H9 (cell line): ENCODE results near the gene TCEAL9. TPM values are rescaled to one million over a fixed set of nuclear protein-coding genes. Genes with fewer than 3 reads are reported as not detected.

Experiments
- DNase-seq: peaks from one replicate; pipeline ENCODE4 v3.0.0-alpha.2; 2017
- H2AFZ ChIP-seq: one replicate; pipeline ENCODE4 v1.6.1; 2013; ENCODE audit warnings: mild to moderate bottlenecking, low read length, control low read depth, moderate library complexity
- H2AK5ac ChIP-seq: 2 replicates; pipeline ENCODE4 v1.6.1; 2013; ENCODE audit warnings: low read length, control low read depth, mixed read lengths; ENCODE audit not compliant: insufficient read length
- H2BK120ac ChIP-seq: one replicate; pipeline ENCODE4 v1.6.1; 2013; ENCODE audit warnings: low read depth, mild to moderate bottlenecking, low read length, control low read depth, inconsistent platforms; ENCODE audit not compliant: poor library complexity, severe bottlenecking
- H2BK12ac ChIP-seq: 2 replicates; pipeline ENCODE4 v1.6.1; 2013; ENCODE audit warnings: low read length, control low read depth, mixed read lengths, low read depth; ENCODE audit not compliant: insufficient read length
- H2BK15ac ChIP-seq: 2 replicates; pipeline ENCODE4 v1.6.1; 2013; ENCODE audit warnings: low read depth, low read length, control low read depth
- H2BK20ac ChIP-seq: one replicate; pipeline ENCODE4 v1.6.1; 2013; ENCODE audit warnings: low read depth, mild to moderate bottlenecking, low read length, control low read depth, inconsistent platforms; ENCODE audit not compliant: poor library complexity, severe bottlenecking
- H2BK5ac ChIP-seq: 2 replicates; pipeline ENCODE4 v1.6.1; 2013; ENCODE audit warnings: low read length, control low read depth, mixed read lengths; ENCODE audit not compliant: insufficient read length
- H3K14ac ChIP-seq: 2 replicates; pipeline ENCODE4 v1.6.1; 2013; ENCODE audit warnings: low read length, control low read depth; ENCODE audit not compliant: insufficient read depth
- H3K18ac ChIP-seq: 2 replicates; pipeline ENCODE4 v1.6.1; 2013; ENCODE audit warnings: low read depth, mild to moderate bottlenecking, mixed read lengths, low read length, control low read depth; ENCODE audit not compliant: insufficient read length
- H3K23ac ChIP-seq: 2 replicates; pipeline ENCODE4 v1.6.1; 2013; ENCODE audit warnings: low read length, control low read depth, mixed read lengths, low read depth; ENCODE audit not compliant: insufficient read length
- H3K23me2 ChIP-seq: 2 replicates; pipeline ENCODE4 v1.6.1; 2013; ENCODE audit warnings: low read depth, mild to moderate bottlenecking, mixed read lengths, low read length, control low read depth; ENCODE audit not compliant: insufficient read length, poor library complexity, severe bottlenecking
- H3K27ac ChIP-seq: 2 replicates; pipeline ENCODE4 v1.5.1; 2013; ENCODE audit warnings: low read length, control low read depth, mixed read lengths, low read depth; ENCODE audit not compliant: insufficient read length
- H3K27me3 ChIP-seq: 2 replicates; pipeline ENCODE4 v1.6.1; 2013; ENCODE audit warnings: low read length, control low read depth, inconsistent platforms; ENCODE audit not compliant: insufficient read depth
- H3K4ac ChIP-seq: 2 replicates; pipeline ENCODE4 v1.6.1; 2013; ENCODE audit warnings: low read depth, mild to moderate bottlenecking, control low read depth, inconsistent platforms, low read length, moderate library complexity
- H3K4me1 ChIP-seq: 2 replicates; pipeline ENCODE4 v1.6.1; 2013; ENCODE audit warnings: low read length, control low read depth, inconsistent platforms; ENCODE audit not compliant: insufficient read depth
- H3K4me2 ChIP-seq: 2 replicates; pipeline ENCODE4 v1.6.1; 2013; ENCODE audit warnings: low read length, control low read depth, mixed read lengths; ENCODE audit not compliant: insufficient read length, insufficient read depth
- H3K56ac ChIP-seq: 2 replicates; pipeline ENCODE4 v1.6.1; 2013; ENCODE audit warnings: low read depth, mild to moderate bottlenecking, mixed read lengths, low read length, control low read depth; ENCODE audit not compliant: insufficient read length
- H3K79me1 ChIP-seq: 2 replicates; pipeline ENCODE4 v1.6.1; 2013; ENCODE audit warnings: low read depth, mild to moderate bottlenecking, moderate library complexity, low read length, control low read depth, inconsistent platforms; ENCODE audit not compliant: insufficient read depth, poor library complexity, severe bottlenecking
- H3K79me2 ChIP-seq: 2 replicates; pipeline ENCODE4 v1.6.1; 2013; ENCODE audit warnings: low read length, control low read depth, inconsistent platforms; ENCODE audit not compliant: insufficient read depth
- H3K9ac ChIP-seq: 2 replicates; pipeline ENCODE4 v1.6.1; 2013; ENCODE audit warnings: low read length, control low read depth, mixed read lengths; ENCODE audit not compliant: insufficient read length; ENCODE audit errors: extremely low read depth
- H3K9me3 ChIP-seq: one replicate; pipeline ENCODE4 v1.6.1; 2013; ENCODE audit warnings: low read depth, low read length, inconsistent platforms; ENCODE audit not compliant: control insufficient read depth
- H3T11ph ChIP-seq: one replicate; pipeline ENCODE4 v1.6.1; 2013; ENCODE audit warnings: mild to moderate bottlenecking, low read length, control low read depth, inconsistent platforms
- H4K20me1 ChIP-seq: one replicate; pipeline ENCODE4 v1.6.1; 2013; ENCODE audit not compliant: control insufficient read depth, insufficient read length, insufficient read depth
- H4K5ac ChIP-seq: 2 replicates; pipeline ENCODE4 v1.6.1; 2013; ENCODE audit warnings: low read depth, mild to moderate bottlenecking, mixed read lengths, low read length, control low read depth; ENCODE audit not compliant: insufficient read length
- H4K8ac ChIP-seq: replicated peaks from 2 replicates; pipeline ENCODE4 v1.6.1; 2013; ENCODE audit warnings: low read length, control low read depth, mixed read lengths, low read depth; ENCODE audit not compliant: insufficient read length
- H4K91ac ChIP-seq: 2 replicates; pipeline ENCODE4 v1.6.1; 2013; ENCODE audit warnings: low read depth, mild to moderate bottlenecking, moderate library complexity, mixed read lengths, low read length, control low read depth; ENCODE audit not compliant: insufficient read length
- H3K27ac Mint-ChIP-seq, 3 experiments: 2 replicates in 2 of 3; 3 replicates in 1 of 3; pipeline ENCODE4 v1.8.0; 2020 to 2021; ENCODE audit warnings: mixed read lengths in 3 of 3, mild to moderate bottlenecking in 1 of 3, moderate library complexity in 1 of 3
- H3K27me3 Mint-ChIP-seq: 2 replicates; pipeline ENCODE4 v1.8.0; 2021; ENCODE audit warnings: low read depth, mild to moderate bottlenecking, moderate library complexity, mixed read lengths
- H3K36me3 Mint-ChIP-seq, 3 experiments: 2 replicates in 2 of 3; 3 replicates in 1 of 3; pipeline ENCODE4 v1.8.0; 2020 to 2021; ENCODE audit warnings: low read depth in 3 of 3, mixed read lengths in 3 of 3; ENCODE audit not compliant: insufficient read depth in 1 of 3
- H3K4me1 Mint-ChIP-seq, 2 experiments: 2 replicates each; pipeline ENCODE4 v1.8.0; 2020; ENCODE audit warnings: mixed read lengths in 2 of 2
- H3K4me3 Mint-ChIP-seq, 2 experiments: 2 replicates in 1 of 2; 3 replicates in 1 of 2; pipeline ENCODE4 v1.8.0; 2020 to 2021; ENCODE audit warnings: mild to moderate bottlenecking in 2 of 2, mixed read lengths in 2 of 2, moderate library complexity in 1 of 2
- H3K9me3 Mint-ChIP-seq, 2 experiments: 2 replicates in 1 of 2; 3 replicates in 1 of 2; pipeline ENCODE4 v1.8.0; 2020; ENCODE audit warnings: mild to moderate bottlenecking in 2 of 2, mixed read lengths in 2 of 2, moderate library complexity in 1 of 2
- CTCF ChIP-seq: fragments of 200-600 bp; sonication (generic); conservative IDR thresholded peaks from 3 replicates; pipeline ENCODE4 v1.8.0; 2021; ENCODE audit warnings: antibody characterized with exemption, mild to moderate bottlenecking
- WGBS: extraction: QIAGEN DNeasy Blood & Tissue Kit; methylation state at CpG from one replicate; pipeline ENCODE4 v1.1.7; 2013; ENCODE audit warnings: missing lambda C conversion rate, low lambda C conversion rate, mixed read lengths; ENCODE audit not compliant: insufficient read length; ENCODE audit errors: extremely low coverage; 5-methylcytosine and 5-hydroxymethylcytosine counted together
- total RNA-seq: library from RNA; stranded (reverse); gene quantifications from 2 replicates; pipeline ENCODE4 v1.2.1, GENCODE V29; 2021

Gene TCEAL9
- total RNA-seq, 1 experiment from 2014 or later = 30.5 TPM

GRCh38 chrX:103344606-103345005 lies 11.7 kb upstream of the TCEAL9 start:
- Histone ChIP-seq H2BK12ac (no peak overlapping the region), H3K23ac (no peak overlapping the region), H3K18ac (no peak overlapping the region), H2AFZ (no peak overlapping the region), H3K56ac (no peak overlapping the region), H3T11ph (no peak overlapping the region), H3K4me2 (no peak overlapping the region), H3K4ac (no peak overlapping the region), H3K9ac (no peak overlapping the region), H2BK120ac (no peak overlapping the region), H4K8ac (no peak overlapping the region), H3K79me2 (no peaks in the 10 kb centered on the region), H3K14ac (no peak overlapping the region), H2AK5ac (no peak overlapping the region), H3K23me2 (no peaks in the 10 kb centered on the region), H2BK20ac (no peak overlapping the region), H4K20me1 (no peaks in the 10 kb centered on the region), H2BK5ac (no peak overlapping the region), H3K27me3 (no peaks in the 10 kb centered on the region), H3K27ac (no peak overlapping the region), H3K4me1 (no peaks in the 10 kb centered on the region), H2BK15ac (no peak overlapping the region), H4K91ac (no peak overlapping the region), H3K9me3 (no peaks in the 10 kb centered on the region), H3K79me1 (no peaks in the 10 kb centered on the region), H4K5ac (no peak overlapping the region)
- H3K27me3 Mint-ChIP-seq = peaks cover 5% of the 10 kb centered on the region
- H3K27ac Mint-ChIP-seq = no peak overlapping the region
- no peak for DNase-seq
- H3K4me3 Mint-ChIP-seq = no peak overlapping the region
- WGBS = no CpG with 5 or more reads among the region's 2 CpGs
- H3K36me3 Mint-ChIP-seq = no peaks in the 10 kb centered on the region
- H3K4me1 Mint-ChIP-seq = peaks cover 6 to 9% of the 10 kb centered on the region in 2 experiments; a peak in 3 of 4 replicates
- H3K9me3 Mint-ChIP-seq = peaks cover 0 to 46% of the 10 kb centered on the region in 2 experiments; a peak in 2 of 5 replicates
- no peak for TF ChIP-seq CTCF
